GM19438 (cell line): ENCODE data around the gene NTNG2.

Source experiments
- ATAC-seq: cut with Tn5 transposase; IDR thresholded peaks from one replicate; pipeline ENCODE4 v1.9.1; 2021; ENCODE audit warnings: low read depth; ENCODE audit not compliant: unreplicated experiment

NTNG2 gene

DNA sequence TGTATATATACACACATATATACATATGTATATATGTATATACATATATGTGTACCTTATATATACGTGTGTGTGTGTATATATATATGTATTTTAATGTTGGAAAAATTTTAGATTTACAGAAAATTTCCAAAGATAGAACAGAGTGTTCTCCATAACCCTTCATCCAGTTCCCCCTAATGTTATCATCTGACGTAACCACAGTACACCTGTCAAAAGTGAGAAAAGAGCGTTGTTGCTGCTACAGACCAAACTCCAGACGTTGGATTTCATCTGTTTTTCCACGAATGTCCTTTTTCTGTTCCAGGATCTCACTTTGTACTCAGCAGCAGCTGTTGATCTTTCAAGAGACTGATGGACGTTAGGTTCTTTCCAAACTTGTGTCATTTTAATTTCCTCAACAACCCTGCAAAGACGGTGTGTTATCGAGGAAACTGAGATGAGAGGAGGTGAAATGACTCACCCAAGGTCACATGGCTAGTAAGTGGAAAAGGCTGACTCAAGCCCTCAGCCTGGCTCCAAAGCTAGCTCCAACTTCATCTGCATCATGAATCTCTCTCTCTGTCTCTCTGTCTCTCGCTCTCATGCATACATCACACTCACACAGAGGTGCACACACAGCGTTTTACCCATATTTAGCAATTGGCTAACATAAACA lies 17.0 kb upstream of the NTNG2 start:
- no peak for ATAC-seq

DNA sequence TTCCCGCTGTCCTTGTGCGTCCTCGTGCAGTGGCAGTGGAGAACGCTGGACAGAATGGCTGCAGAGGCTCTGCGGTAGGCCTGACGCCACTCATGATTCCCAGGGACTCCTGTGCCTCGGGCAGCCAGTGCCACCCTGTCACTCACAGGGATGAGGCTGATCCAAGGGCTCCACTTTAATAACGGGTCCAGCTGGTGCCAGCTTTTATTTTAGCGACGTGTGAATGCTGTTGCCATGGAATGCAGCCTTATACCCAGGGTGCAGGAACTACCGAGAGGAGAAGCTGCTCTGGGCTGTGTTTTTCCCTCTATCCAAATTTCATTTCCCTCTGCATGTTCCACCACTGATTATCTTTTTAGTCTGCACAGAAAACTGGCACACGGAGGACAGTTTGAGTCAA lies 15.8 kb upstream of the NTNG2 start:
- no peak for ATAC-seq

DNA sequence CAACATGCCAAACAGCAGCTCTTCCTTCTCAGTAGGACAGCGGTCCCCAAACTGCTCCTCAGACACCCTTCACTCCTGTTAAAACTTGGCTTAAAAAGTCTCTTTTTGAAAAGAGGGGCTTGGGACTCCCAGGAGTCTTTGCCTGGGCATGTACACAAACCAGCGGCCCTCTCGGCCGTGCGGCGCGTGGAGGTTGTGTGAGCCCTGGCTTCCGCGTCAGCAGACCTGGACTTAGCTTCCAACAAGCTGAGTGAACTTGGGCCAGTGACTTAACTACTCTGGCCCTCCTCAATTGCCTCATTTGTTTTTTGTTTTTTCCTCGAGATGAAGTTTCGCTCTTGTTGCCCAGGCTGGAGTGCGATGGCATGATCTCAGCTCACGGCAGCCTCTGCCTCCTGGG lies 15.3 kb upstream of the NTNG2 start:
- no peak for ATAC-seq

DNA sequence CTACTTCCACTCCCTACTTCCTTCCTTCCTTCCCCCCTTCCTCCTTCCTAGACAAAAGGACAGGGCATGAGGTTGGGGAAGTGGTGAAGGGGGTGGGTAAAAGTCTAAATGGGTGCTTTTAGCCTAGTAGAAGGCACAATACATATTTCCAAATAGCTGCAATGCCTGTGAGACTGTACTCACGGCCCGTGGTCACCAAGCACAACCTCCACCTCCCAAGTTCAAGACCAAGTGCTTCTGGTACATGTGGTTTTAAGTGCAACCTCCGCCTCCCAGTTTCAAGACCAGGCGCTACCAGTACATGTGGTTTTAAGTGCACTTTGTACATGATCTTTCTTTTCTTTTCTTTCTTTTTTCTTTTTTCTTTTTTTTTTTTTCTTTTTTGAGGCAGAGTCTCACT lies 14.5 kb upstream of the NTNG2 start:
- ATAC-seq = no peak

DNA sequence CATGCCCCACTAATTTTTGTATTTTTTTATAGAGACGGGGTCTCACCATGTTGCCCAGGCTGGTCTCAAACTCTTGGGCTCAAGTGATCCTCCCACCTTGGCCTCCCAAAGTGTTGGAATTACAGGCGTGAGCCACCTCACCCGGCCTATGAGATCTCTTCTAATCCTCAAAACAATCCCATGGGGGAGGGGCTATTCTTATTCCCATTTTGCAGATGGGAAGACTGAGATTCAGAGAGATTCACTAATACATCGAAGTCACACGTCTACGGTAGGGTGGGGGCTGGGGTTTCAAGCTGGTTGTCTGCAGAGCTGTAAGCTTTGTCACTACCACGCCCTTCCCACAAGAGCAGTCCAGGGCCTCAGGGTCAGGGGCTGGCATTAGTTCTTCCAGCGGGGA lies 14.0 kb upstream of the NTNG2 start:
- no peak for ATAC-seq

DNA sequence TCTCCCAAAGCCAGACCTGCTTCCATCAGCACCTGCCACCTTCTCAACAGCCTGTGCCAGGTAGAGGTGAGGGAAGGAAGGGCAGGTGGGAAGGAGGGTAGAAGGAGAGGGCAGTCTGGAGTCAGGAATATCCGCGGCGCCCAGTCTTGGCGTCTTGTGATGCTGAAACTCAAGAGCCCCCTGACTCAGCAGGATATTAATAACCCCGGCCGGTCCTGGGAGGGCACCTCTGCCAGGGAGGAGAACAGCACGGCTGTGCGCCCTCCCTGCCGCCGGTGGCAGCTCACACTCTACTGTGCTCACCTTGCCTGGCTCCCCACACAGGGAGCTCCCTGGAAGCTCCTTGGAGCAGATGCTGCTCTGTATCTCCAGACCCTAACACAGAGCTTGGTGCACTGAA lies 11.6 kb upstream of the NTNG2 start:
- no peak for ATAC-seq

DNA sequence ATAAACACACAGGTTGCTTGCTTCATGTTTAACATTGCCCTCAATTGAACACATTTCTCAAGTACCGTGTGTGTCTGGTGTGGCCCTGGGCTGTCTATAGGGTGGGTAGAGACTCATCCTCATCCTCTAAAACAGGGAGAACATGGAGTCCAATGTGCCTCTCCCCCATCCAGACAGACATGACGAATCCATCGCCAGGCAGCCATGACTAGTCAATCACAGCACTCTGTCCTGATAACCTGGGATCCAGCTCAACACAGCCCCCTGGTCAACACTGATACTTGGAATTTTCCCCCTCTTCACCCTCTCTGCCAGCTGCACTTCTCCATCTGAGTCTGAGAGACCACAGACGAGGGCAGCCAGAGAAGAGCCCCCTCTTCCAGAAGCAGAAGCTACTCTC lies 10.7 kb upstream of the NTNG2 start:
- ATAC-seq = no peak

DNA sequence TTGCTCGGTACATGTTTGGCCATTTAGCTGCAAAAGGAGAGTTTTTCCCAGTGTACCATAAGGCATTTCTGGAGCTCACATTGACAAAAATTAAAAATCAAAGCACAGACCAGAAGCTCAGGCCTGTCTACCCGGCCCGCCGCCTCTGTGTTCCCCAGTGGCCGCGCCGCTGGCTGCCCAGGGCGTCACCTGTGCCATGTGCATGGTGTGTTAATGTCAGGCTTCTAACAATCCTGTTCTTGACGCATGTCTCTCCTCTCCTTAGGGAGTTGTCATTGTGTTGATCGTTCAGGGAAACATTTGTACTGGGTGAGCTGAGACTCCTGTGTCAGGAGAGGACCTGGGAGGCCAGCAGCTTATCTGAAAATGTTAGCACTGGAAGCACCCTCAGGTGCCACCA lies 9.6 kb upstream of the NTNG2 start:
- no peak for ATAC-seq

DNA sequence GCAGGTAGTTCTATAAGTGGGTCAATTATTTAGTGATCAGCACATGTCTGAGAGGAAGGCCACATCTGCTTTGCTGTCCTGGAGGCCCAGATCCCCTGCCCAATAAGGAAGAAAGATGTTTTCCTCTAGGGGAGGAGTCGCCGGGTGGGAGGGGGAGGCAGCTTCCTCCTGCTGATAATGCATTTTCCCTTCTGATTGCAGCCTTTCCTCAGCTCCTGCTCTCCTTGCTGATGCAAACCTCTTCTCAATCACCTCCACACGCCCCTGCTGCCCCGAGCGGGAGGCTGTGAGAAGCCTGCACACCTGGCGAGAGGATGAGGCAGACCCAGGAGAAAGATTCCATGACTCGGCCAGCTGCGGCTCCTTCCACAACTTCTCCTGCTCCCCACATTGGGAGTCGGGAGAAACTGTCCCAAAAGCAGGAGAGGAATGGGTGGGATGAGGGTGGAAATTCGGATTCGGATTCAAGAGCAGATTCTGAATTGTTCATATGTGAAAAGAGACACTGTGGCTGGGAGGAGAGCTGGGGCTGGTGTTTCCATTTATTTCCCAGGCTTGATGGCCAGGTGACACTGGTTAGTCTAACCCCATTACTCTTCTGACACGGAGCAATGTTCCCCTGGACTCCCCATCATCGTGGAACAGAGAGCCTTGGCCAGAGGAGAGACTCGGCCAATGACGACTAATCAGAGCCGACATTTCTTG lies 6.8 kb upstream of the NTNG2 start:
- ATAC-seq = no peak

DNA sequence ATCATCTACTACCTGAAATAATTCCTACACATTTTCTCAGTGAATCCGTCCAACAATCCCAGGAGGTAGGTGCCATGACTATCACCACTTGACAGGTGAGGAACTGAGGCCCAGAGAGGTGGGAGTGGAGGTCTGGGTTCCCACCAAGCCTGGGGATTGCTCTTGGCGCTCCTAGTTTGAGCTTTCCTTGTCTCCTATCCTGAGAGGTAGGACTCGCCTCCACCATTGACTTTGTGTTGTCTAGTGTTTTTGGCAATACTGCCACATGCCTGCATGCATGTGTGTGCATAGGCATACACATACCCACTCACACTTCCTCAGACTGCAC lies 6.3 kb upstream of the NTNG2 start:
- ATAC-seq = no peak

DNA sequence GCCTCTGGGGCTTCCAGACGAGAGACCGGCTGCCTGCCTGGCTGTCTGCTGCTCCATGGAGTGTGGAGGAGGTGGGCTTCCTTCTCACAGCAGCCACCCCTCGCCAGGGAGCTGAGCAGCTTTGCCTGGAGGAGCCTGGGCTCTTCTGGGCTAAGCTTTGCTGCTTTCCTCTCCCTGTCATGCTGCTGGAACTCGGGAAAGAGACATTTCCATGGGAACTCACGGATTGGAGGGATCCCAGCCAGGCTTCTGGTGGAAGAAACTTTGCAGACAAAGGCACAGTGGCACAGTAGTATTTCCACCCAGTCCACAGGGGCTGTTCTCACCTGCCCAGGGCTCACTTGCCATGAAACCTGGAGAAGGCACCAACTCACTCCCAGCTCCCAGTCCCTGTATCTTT lies 5.6 kb upstream of the NTNG2 start:
- no peak for ATAC-seq

DNA sequence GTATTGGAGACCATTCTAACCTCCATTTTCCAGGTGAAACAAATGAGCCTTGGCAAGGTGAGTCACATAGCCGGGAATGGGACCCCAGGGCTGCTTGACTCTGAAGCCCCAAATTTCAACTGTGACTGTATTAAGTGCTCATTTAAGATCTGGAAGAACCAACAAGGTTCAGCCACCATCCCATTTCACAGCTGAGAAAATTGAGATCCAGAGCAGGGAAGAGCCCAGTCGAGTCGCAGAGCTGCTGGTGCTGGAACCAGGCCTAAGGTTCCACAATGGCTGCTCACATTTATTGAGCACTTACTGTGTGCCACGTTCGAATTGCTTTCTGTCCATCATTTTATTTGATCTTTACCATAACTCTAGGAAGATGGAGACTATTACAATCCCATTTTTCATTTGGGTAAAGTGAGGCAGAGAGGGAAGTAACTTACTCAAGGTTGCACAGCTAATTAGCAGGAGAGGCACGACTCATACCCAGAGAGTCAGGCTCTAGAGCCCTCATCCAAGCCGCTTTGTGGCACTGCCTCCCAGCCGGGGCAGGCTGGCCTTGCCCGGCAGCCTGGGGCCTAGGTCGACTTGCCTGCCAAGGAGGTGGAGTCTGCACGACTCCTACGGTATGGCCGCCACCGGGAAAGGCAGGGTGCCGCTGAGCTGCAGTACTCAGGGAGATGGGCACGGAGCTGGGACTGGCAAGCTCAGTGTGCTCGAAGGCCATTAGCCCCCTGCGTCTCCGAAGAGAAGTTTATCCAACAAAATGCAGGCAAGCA lies 4.3 kb upstream of the NTNG2 start:
- ATAC-seq = no peak

DNA sequence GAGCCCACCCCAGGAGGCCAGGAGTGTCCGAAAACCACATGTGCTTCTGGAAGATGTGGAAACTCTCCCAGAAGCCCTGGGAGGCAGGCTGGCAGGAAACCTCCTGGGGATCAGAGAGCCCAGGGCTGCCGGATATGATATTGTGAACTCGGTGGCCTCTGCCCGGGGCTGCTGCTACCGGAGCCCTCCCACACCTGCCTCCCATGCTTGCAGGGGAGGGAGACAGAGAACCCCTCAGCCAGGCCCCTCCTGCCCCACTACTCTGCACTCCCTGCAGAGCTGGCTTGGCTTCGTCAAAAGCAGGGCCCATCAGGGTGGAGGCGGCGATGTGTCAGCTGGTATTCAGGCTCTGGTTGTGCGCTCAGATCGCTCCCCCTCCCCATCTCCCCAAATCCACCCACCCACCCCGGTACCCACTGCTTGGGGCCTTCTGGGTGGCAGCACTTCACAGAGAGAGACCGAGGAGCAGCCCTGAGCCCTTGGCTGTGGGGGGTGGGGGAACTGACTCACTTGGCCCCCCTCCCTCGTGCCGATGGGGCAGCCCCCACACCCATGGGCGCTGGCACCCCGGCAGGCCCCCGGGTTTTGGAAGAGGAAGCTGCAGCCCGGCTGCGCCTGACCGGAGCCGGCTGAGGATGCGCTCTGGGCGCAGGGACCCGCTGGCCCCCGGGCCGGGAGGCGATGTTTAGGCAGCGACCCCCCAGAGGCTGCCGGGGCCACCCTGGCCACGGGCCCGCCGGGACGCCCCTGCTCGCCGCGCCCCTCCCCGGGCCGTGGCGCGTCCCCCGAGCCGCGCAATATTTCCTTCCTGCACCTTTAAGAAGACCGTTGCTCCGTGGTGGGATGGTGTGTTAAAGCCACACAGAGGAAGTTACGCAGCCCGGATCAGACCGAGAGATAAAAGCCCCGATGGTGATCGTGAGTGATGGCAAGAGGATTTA lies 786 bp upstream of the NTNG2 start:
- no peak for ATAC-seq

DNA sequence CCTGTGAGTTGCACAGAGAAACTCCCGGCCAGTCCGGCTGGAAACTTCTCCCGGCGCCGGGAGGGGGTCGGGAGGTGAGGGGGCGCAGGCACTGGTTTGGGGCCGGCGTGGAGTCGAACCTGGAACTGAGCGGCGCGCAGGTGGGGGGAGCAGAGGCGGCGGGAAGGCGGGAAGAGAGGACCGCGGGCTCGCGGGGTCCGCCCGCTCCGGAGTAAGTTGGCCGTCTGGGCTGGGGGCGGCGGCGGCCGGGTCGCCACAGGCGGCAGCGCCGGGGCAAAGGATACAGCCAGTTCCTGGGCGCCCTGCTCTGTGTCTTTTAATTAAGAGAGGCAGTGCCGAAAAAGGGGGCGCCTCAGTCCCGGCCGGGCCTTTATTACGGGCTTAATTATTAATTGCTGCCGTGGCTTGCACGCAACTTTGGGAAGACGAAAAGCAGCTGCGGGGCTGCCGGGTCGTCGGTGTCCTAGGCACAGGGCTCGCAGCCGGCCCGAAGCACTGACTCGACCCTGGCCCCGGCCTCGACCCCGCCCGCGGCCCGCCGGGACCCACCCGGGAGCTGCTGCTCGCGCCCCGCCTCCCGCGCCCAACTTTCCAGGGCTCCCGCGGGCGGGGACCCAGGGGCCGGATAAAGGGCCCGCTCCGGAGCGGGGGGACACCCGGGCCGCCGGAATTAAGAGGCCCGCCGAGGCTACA lies 1.1 kb downstream of the NTNG2 start:
- no peak for ATAC-seq

DNA sequence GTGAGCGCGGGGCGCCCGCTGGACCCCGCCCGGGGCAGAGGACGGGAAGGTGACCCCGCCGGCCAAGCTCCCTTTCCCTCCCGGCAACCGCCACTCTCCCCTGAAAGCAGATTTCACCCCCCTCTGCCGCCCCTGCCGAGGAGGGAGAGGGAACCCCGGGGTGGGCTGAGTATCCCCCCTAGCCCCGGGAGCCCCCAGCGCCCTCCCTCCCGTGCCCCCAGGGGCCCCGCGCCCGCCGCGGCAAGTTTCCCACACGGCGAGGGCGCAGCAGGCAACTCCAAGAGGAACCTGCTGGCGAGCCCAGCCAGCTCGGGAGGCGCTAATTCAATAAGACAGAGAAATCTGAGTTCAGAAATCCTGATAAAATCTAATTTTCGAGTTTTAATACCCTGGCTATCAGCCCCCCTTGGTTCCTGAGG lies 1.6 kb downstream of the NTNG2 start:
- no peak for ATAC-seq

DNA sequence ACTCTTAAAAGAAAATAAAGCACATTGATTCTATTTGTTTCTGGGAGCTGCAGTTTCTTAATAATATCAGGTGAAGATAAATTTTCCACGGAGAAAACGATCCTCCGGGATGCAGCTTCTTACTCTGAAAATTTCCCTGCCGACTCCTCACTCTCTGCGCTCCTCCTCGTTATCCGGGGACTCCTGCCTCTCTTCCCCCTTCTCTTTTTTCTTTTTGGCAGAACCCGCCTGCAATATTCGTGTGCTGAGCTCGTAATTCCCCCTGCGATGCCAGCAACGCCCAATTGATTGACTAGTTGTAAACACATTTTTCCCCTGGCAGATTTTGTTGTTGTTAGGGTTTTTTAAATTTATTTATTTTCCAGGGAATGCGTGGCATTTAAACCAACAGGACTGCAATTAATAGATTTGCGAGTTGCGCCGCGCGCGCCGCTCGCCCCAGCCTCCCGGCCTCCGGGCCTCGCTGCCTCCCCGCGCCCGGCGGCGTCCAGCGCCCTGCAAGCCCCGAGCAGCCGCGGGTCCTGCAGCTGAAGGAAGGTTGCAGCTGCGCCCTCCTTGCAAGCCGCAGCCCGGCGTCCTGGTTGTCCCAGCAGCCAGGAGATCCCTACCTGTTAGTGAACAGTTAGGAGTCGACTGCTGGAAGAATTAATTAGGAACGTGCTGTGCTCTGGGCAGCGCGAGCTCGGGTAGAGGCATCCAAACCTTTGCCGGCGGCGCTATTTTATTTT lies 2.2 kb downstream of the NTNG2 start:
- no peak for ATAC-seq

DNA sequence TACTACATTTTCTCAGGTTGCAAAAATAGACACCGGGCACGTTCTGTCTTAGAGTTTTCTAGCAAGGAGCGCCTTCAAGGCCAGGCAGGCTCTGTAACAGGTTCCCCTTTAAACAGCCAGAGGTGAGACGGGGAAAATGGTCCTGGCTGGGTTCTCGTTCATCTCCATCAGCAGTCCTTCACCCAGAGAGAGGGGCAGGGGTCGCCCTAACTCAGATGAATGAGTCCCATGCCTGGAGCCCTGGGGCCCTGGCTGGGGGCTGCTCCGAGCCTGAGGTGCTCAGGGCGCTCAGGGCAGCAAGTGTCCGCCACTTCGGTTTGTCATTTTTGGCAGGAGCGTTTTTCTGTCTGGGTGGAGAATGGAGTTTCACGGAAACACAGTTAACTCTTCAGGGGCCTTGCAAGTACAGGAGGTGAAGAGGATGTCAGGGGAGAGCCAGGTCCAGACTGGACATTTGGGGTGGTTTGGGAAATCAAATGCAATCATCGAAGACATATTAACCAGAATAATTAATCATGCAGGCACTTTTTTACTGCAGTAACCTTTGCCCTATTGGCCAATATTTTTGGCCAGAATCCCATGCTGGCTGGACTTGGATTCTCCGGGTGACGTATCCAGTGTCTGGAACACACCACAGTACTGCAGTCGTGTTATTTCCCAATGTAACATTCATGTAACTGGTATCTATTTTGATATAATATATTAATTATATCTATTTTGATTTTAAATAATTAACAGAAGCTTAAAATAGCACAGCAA lies 2.9 kb downstream of the NTNG2 start:
- no peak for ATAC-seq

DNA sequence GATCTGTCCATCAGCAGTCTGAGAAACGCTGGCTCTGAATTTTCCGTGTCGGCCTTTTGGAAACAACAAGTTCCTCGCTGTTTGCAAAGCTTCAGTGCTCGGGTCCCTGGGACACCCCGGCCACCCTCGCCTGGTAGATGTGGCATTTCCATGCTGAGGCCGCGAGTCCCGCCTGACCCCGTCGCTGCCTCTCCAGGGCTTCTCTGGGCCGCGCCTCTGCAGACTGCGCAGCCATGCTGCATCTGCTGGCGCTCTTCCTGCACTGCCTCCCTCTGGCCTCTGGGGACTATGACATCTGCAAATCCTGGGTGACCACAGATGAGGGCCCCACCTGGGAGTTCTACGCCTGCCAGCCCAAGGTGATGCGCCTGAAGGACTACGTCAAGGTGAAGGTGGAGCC lies 4.7 kb downstream of the NTNG2 start:
- ATAC-seq = no peak

DNA sequence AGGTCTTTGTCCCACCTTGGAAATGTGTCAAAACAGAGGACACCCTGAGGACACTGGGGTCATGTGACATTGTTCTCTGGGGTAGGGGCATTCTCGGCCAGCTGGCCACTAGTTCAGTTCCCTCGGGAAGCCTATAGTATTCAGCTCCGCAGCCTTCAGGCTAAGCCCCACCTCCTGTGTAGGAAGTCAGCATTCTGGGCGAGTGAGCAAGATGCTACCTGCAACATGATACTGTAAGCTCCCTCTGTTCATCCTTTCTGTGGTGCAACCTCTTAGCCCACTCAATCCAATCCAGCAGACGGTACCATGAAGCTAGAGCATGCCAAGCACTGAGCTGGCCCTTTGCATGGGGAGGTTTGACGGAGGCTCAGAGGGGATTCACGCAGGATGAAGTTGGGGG lies 5.3 kb downstream of the NTNG2 start:
- ATAC-seq = no peak
